GM19455 (cell line): ENCODE results near the gene SS18.

ENCODE experiments used
- ATAC-seq: cut with Tn5 transposase; IDR thresholded peaks from one replicate; pipeline ENCODE4 v1.9.1; 2021; ENCODE audit not compliant: unreplicated experiment

The SS18 gene

DNA sequence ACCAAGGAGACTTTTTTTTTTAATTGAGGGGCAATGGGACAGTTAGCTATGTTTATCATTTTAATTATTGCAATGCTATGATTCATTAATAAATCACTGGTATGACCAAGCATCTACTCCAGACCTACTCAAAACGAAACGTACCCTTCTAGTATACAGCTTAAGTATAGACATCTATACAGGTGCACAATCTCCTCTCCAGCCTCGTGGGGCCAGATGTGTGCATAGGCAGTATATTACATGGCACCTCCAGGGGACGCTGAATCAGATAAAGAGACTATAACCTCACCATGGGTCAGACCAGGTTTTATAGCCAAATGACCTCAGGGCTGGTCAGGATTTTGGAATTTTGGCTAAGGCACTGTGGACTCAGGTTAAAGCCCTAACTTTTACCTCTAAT is 86.6 kb downstream of the SS18 start:
- ATAC-seq = no peak

DNA sequence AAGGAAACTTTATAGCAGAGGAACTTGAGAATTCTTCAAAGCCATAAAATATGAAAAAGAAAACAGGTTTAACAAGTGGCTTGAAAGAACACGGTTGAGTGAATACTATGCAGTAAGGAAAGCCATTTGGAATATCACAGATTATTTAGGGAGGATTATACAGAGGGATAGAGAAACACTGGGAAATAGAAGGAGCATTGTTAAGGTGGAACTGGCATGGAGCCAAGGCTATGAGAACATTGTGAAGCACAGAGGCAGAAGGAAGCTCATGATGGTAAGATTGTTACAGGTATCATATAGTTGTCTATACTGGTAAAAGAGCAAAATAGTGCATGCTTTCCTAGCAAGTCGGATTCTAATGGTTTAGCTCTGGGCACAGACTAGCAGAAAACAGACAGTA is 87.1 kb downstream of the SS18 start:
- no peak for ATAC-seq

DNA sequence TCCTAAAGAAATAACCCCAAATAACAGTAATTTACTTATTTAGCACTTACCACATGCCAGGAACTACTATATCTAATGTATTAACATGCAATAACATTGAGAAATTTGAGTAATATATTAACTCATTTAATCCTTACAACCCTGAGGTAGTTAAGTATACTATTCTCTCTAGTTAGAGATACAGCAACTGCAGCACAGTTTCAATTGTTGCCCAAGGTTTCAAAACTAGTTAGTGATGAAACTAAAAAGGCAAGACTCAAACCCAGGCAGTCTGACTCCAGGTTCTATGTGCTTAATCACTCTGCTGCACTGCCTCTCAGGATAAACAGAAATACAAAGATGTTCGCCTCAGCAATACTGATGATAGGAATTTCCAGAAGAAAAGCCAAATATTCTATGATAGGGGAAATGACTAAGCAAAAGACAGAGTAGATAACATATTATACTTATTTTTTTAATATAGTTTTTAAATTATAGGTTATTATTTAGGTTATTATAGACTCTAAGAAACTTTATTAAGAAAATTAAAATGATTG is 88.0 kb downstream of the SS18 start:
- no peak for ATAC-seq

DNA sequence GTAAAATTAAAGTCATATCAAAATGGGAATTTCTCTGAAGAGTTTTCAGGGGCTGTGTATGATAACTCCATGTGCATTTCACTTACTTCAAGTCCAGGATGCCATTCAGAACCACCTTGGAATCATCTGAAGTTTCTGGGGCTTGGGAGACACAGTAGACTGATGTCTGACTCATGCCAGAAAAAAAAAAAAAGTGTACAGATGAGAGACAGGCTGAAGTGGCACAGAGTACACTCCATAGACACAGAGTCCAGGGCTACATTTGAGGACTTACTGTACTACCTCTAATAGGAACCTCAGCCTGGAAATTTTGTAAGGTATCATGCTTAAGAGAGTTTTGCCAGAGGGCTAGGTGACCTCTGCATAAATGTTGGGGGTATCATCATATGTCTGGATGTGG is 92.0 kb downstream of the SS18 start:
- ATAC-seq = no peak

DNA sequence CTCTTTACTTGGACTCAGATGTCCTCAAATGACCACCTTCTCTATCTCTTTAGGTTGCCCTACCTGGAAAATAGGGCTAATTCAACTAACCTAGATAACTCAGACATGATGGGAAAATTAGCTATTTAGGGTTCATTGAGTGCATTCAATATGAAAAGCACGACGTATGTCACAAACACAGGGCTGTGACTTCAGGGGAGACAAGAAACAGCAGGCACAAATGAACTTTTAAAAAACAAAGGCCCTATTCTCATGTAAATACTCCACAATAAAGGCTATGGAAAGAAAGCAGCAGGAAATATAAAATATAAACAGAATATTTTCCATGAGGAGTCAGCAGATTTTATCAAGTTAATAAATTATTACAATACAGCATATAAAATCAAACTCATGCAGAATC is 97.8 kb downstream of the SS18 start:
- ATAC-seq = no peak

DNA sequence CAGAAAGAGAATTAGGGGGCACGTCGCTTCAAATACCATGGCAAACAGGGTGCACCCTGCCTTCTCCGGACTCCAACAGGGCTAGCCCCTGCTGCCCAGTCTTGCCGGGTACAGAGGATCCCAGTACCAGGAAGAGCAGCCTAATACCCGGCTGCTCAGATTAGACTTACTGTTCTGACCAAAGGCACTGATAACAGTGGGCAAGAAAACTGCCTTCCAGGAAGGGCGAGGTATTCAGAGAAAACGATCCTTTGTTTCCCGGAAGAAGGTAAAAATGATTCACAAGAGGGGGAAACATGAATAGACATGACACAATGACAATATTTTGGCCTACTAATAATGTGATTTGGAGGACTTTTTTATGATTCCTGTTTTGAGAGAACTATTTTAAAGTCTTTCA is 99.9 kb downstream of the SS18 start:
- no peak for ATAC-seq

DNA sequence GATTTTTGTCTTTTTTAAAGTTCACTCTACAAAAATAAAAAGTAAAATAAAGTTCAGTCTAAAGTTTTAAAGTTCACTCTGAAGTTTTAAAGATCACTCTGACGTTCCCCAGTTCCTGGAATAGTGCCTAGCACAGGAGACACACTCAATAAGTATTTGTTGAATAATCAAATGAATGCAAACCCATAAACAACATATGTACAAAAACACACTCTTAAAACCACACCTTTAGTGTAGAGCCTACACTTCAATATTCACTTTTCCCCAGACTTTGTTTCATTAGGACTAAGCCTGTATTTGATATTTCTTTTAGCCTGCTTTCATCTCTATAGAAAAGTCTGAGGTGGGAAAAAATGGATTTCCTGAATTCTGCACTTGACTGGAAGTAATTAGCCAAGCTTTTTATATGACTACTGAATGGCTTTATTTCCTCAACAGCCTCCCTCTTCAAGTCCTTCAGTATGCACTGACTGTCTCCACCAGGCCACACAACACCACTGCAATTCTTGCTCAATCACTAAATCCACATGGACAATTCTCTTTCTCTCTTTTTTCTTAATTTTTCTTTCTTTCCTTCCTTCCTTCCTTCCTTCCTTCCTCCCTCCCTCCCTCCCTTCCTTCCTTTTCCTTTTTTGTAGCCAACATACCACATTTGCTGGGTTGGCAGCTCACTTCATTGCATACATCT is 104.6 kb downstream of the SS18 start:
- ATAC-seq = no peak

DNA sequence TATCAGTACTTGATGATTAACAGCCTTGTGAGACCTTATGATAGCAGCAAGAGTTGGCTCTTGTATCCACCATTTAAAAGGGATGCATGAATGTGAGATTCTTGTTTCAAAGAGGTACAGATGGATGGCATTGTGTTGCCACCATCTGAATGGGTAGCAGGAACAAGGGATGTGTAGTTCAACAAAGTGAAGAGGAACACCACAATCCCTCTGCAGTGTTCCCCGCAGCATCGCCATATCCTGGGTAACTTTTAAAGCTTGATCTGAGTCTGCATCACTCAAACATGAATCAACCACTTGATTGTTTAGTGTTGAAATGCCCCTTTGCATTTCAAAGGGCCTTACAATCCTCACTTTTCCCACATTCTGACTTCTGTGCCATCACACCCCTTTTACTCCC is 106.7 kb downstream of the SS18 start:
- no peak for ATAC-seq

DNA sequence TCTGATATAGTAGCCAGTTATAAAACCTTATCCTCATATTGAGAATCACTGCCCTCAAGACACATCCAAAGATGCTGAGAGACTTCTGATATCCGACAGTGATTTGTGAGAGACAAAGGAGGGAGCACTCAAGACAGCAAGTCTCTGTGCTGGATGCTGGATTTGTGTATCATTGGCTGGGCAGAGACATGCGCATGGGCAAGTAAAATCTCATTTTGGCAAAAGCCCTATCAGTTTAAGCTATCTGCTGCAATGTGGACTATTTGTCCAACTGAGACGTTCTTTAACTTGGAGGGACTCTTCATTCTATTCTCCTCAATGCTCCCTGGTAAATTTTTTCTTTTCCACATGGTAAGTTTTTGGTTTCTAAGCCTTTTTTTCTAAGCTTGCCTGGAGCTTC is 107.5 kb downstream of the SS18 start:
- ATAC-seq = no peak

DNA sequence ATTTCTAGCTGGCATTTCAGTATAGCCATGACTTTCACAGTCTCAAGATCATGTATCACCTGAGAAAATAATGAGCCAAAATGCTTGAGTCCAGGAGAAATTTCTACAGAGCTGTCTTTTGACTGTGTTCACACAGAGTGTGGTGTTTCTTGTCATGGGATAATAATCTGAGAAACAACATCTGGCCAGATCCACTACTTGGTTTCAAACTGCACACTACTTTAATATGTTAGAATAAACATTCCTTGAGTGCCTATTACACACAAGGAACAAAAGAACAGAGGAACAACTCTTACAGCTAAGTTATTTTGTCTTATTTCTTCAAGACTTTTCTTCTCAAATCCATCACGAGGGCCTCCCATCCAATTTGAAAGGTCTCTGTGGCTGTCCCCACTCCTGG is 108.3 kb downstream of the SS18 start:
- no peak for ATAC-seq

DNA sequence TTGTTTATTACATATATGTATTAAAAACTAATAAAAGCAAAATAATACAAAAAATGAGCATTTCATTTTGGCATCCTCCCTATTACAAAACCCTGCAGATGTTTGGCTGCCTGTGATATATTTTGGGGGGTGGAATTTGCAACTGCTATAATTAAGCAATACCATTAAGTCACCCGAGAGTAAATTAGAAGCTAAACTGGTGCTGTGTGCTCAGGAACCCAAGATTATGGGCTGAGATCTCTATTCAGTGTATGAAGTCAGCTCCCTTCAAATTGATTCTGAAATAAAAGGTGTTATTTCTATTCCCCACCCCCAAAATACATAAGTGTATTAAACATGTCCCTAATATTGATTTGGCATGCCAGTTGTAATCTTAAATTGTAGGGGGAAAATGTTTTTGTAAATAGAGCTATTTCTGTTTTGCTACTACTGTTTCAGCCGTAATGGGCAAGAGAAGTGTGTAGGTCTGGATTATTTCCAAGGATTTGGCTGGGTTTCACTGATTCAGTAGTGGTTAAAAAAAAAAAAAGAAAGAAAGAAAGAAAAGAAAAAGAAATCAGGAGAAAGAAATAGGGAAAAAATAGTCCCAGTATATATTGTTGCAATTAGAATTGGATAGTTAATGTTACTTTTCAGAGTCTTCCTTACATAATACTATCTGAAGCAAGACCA is 110.9 kb downstream of the SS18 start:
- ATAC-seq = no peak

DNA sequence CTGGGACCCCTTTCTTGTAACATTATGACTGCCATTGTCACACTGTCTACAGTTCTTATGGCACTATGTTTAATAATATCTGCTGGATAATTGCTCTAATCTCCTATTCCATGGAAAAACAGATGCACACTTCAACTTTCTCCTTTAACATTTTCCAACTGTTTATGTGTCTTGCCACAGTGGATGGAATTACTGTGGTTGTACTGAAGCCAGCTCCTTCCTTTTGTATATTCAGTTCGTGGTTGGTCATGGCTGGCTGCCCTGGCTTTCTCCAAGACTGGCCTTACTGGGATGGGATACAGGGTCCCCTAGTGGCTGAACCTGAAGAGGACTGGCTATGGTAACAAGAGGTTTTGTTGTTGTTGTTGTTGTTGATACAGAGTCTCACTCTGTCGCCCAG is 113.9 kb downstream of the SS18 start:
- ATAC-seq = no peak

DNA sequence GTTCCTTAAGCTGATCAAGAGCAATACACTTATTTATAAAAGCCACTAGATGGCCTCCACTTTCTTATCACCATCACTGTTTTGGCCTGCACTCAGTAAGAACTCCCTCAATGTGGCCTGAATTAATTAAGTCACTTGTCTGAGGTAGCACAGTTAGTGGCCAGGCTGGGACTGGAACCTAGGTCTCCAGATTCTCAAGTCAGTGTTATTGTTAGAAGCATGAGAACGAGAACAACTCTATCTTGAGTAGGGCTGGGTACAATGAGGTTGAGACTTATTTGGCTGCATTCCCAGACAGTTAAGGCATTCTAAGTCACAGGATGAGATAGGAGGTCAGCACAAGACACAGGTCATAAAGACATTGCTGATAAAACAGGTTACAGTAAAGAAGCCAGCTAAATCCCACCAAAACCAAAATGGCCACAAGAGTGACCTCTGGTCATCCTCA is 115.8 kb downstream of the SS18 start:
- ATAC-seq = no peak
